ENCODE data around the gene PKN3. TPM values are rescaled to one million over a fixed set of nuclear protein-coding genes. Genes with fewer than 3 reads are reported as not detected.

PKN3 gene
- total and polyA plus RNA-seq, 9 of the 15 experiments (the other 6 are each of a cell fraction or from before 2014, with no cell fraction given) = 0.82 to 49.2 (median 19.7) TPM

DNA sequence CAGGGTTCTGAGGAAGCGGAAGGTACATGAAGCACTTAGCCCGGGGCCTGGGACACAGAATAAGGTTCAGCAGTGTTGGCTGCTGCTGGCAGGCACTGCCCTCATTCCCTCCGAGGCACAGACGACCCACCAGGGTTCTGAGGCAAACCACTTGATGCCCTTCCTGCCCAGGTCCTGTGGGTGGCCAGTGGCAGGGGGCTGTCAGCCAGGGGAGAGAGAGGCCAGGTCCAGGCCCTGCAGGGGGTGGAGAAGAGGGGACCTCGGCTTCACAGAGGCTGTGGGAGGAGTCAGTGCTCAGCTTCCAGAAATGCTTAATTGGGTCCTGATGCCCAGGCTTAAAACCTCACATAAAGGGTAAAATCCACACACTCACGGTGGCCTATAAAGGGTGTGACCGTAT is 26.0 kb downstream of the PKN3 start (continued):
- TF ChIP-seq, protein P1, sequence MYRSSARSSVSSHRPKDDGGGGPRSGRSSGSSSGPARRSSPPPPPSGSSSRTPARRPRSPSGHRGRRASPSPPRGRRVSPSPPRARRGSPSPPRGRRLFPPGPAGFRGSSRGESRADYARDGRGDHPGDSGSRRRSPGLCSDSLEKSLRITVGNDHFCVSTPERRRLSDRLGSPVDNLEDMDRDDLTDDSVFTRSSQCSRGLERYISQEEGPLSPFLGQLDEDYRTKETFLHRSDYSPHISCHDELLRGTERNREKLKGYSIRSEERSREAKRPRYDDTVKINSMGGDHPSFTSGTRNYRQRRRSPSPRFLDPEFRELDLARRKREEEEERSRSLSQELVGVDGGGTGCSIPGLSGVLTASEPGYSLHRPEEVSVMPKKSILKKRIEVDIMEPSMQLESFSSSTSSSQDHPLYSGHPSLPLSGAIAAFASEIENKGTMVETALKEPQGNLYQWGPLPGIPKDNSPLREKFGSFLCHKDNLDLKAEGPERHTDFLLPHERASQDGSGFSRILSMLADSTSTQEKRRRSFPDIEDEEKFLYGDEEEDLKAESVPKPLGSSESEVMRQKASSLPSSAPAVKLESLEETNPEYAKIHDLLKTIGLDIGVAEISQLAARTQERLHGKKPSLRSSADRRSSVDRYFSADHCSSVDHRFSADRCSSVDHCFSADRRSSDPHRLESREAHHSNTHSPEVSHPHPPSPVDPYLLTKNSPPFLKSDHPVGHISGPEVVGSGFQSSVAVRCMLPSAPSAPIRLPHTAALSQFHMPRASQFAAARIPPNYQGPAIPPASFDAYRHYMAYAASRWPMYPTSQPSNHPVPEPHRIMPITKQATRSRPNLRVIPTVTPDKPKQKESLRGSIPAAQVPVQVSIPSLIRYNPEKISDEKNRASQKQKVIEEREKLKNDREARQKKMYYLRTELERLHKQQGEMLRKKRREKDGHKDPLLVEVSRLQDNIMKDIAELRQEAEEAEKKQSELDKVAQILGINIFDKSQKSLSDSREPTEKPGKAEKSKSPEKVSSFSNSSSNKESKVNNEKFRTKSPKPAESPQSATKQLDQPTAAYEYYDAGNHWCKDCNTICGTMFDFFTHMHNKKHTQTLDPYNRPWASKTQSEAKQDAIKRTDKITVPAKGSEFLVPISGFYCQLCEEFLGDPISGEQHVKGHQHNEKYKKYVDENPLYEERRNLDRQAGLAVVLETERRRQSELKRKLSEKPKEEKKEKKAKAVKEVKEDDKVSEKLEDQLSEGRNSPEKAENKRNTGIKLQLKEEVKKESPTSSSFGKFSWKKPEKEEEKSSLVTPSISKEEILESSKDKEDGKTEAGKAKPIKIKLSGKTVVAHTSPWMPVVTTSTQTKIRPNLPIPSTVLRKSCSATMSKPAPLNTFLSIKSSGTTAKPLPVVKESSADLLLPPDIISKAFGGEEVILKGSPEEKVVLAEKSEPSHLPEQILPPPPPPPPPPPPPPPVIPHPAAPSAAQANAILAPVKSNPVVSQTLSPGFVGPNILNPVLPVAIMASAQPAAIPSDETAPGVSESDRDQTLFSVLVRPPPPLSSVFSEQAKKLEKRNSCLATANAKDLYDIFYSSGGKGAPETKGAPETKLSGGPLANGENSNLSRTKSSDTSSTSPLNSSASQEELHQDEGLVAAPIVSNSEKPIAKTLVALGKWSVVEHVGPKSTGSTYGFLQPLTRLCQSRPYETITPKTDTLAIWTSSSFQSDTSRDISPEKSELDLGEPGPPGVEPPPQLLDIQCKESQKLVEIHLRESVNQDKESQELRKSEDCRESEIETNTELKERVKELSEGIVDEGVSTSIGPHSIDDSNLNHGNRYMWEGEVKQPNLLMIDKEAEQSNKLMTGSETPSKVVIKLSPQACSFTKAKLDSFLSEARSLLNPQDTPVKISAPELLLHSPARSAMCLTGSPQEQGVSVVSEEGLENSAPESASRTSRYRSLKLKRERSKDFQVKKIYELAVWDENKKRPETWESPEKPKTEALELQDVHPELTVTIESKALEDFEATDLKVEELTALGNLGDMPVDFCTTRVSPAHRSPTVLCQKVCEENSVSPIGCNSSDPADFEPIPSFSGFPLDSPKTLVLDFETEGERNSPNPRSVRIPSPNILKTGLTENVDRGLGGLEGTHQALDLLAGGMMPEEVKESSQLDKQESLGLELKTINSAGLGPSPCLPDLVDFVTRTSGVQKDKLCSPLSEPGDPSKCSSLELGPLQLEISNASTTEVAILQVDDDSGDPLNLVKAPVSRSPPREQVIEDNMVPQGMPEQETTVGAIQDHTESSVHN (IDR thresholded peaks at IDR 0.05; ENCODE audit: borderline replicate concordance in 1 of 2, low read depth in 1 of 2) = no peak
- TF ChIP-seq HDGF (IDR thresholded peaks at IDR 0.05) (no peak), SNRNP70 (optimal IDR thresholded peaks at IDR 0.05; ENCODE audit: low read depth, low read length) (no peak), CC2D1A (IDR thresholded peaks at IDR 0.05) (no peak), KDM1A (IDR thresholded peaks at IDR 0.05) (no peak), ZC3H4 (CRISPR knock-in tag; IDR thresholded peaks at IDR 0.05; ENCODE audit: borderline replicate concordance) (no peak), RFX1 (IDR thresholded peaks at IDR 0.05) (no peak)
- TF ChIP-seq, protein P2, sequence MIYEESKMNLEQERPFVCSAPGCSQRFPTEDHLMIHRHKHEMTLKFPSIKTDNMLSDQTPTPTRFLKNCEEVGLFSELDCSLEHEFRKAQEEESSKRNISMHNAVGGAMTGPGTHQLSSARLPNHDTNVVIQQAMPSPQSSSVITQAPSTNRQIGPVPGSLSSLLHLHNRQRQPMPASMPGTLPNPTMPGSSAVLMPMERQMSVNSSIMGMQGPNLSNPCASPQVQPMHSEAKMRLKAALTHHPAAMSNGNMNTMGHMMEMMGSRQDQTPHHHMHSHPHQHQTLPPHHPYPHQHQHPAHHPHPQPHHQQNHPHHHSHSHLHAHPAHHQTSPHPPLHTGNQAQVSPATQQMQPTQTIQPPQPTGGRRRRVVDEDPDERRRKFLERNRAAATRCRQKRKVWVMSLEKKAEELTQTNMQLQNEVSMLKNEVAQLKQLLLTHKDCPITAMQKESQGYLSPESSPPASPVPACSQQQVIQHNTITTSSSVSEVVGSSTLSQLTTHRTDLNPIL (CRISPR knock-in tag; IDR thresholded peaks at IDR 0.05) = no peak

Data from K562 (cell line).